Stomach (tissue), 9 donors: ENCODE data around the gene FMN1. TPM values are rescaled to one million over a fixed set of nuclear protein-coding genes. Genes with fewer than 3 reads are reported as not detected.

ENCODE experiments used
- DNase-seq, 2 donors: peaks; one replicate each; pipeline versions ENCODE4 v3.0.0 to v3.0.0-alpha.2; 2013 to 2019
- H3K27ac ChIP-seq, 5 donors: fragments of 200-600 bp in 4 of 5; sonication (generic) in 4 of 5; one replicate each; pipeline ENCODE4 v1.5.1; 2013 to 2019; ENCODE audit warnings: mild to moderate bottlenecking in 1 of 5, moderate library complexity in 1 of 5
- H3K27me3 ChIP-seq, 3 donors: fragments of 200-600 bp; sonication (generic); one replicate each; pipeline ENCODE4 v1.5.1; 2017 to 2019; ENCODE audit warnings: mixed run types in 1 of 3
- H3K36me3 ChIP-seq, 4 donors: fragments of 200-600 bp; sonication (generic); 1 replicate in 3 of 4; 2 replicates in 1 of 4; pipeline ENCODE4 v1.5.1; 2016 to 2019
- H3K4me1 ChIP-seq, 4 donors: fragments of 200-600 bp; sonication (generic); one replicate each; pipeline ENCODE4 v1.5.1; 2016 to 2019
- H3K4me3 ChIP-seq, 4 donors: fragments of 200-600 bp; sonication (generic) in 3 of 4; one replicate each; pipeline ENCODE4 v1.5.1; 2016 to 2019; ENCODE audit warnings: mild to moderate bottlenecking in 1 of 4
- H3K9me3 ChIP-seq, 4 donors: fragments of 200-600 bp; sonication (generic); one replicate each; pipeline ENCODE4 v1.5.1; 2016 to 2019
- EP300 ChIP-seq: sonication (generic); formaldehyde crosslinking; IDR thresholded peaks from one replicate; pipeline ENCODE4 v1.6.1; 2017; ENCODE audit warnings: antibody characterized with exemption
- POLR2A ChIP-seq, 4 donors: fragments of 450-650 bp; IDR thresholded peaks; one replicate each; pipeline ENCODE4 v1.6.1; 2016; ENCODE audit warnings: antibody characterized with exemption in 4 of 4, control low read depth in 2 of 4, mild to moderate bottlenecking in 1 of 4, moderate library complexity in 1 of 4
- POLR2AphosphoS5 ChIP-seq, 3 donors: sonication (generic); formaldehyde crosslinking; IDR thresholded peaks; one replicate each; pipeline ENCODE4 v1.6.1; 2016; ENCODE audit warnings: antibody characterized with exemption in 3 of 3
- WGBS, 5 donors: extraction: QIAGEN DNeasy Blood & Tissue Kit in 3 of 5; methylation state at CpG; one replicate each; pipeline versions ENCODE4 v1.1.5 to v1.1.7; 2013 to 2018; 5-methylcytosine and 5-hydroxymethylcytosine counted together
- intact Hi-C: fragments of 100-400 bp; cut with DNase I; formaldehyde crosslinking; loops from one replicate; pipeline ENCODE4 v1.15.1; 2023; ENCODE audit warnings: low total_unique reads
- polyA plus RNA-seq, 3 donors: library from polyadenylated mRNA; stranded (reverse); fragments of 200-250 nt; gene quantifications; one replicate each; pipeline ENCODE4 v1.2.3, GENCODE V29; 2013
- total RNA-seq, 5 donors: library from RNA; depleted of rRNA; stranded (reverse); fragments of >200 nt; gene quantifications; one replicate each; pipeline versions ENCODE4 v1.1.0 to v1.2.3, GENCODE V29; 2014 to 2016
- TF ChIP-seq, protein P1 (sequence below), 7 experiments: fragments of 450-650 bp in 4 of 7; fragments of 200-600 bp in 3 of 7; sonication (generic) in 3 of 7; IDR thresholded peaks; one replicate each; pipeline ENCODE4 v1.5.1; 2016 to 2019; ENCODE audit warnings: antibody characterized with exemption in 7 of 7, control low read depth in 2 of 7, mild to moderate bottlenecking in 1 of 7
- donor health status: healthy with polysubstance abuse.
- donor health status: Bipolar disorder and iron deficiency.
- donor health status: healthy.

Gene FMN1
- total and polyA plus RNA-seq, 8 donors, result 0.40 to 58.0 (median 22.9) TPM

DNA sequence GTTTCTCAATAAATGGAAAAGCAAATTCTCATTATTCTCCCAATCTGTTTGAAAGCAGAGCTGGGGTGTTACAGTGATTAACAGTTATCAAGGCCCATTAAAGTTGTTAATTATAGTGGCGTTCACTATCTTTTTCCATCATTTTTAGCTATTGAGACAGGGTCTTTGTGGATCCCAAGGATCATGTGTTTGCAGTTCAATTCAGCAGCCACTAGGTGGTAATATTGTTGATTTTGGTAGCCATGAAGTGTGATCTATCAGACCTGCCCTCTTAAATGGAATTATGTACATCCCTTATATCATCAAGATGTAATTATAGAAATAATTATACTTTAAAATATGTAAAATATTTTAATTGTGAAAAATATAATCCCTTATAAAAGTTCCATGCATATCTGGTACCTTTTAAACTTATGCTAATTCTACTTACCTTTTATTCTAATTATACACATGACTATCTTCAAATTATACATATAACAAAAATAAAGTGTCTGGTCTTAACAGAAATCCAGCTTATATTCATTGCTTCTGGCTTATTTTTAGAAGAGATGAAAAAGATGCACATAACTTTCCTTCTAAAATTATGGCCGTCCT, 350.3 kb downstream of the FMN1 start:
- TF ChIP-seq POLR2AphosphoS5 (IDR thresholded peaks at IDR 0.05), result no peak
- TF ChIP-seq, protein P1, sequence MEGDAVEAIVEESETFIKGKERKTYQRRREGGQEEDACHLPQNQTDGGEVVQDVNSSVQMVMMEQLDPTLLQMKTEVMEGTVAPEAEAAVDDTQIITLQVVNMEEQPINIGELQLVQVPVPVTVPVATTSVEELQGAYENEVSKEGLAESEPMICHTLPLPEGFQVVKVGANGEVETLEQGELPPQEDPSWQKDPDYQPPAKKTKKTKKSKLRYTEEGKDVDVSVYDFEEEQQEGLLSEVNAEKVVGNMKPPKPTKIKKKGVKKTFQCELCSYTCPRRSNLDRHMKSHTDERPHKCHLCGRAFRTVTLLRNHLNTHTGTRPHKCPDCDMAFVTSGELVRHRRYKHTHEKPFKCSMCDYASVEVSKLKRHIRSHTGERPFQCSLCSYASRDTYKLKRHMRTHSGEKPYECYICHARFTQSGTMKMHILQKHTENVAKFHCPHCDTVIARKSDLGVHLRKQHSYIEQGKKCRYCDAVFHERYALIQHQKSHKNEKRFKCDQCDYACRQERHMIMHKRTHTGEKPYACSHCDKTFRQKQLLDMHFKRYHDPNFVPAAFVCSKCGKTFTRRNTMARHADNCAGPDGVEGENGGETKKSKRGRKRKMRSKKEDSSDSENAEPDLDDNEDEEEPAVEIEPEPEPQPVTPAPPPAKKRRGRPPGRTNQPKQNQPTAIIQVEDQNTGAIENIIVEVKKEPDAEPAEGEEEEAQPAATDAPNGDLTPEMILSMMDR (IDR thresholded peaks at IDR 0.05), result peak in 4 of 7 experiments; percentile 24 to 61 (median 52)
- no peak overlapping the region for H3K27ac ChIP-seq
- no peak overlapping the region for H3K4me3 ChIP-seq
- H3K4me1 ChIP-seq, result no peaks in the 10 kb centered on the region
- intact Hi-C loops, result loop anchor here (10.0 kb wide), 1 partner anchor 151 kb away; no protein-coding TSS in a partner anchor
- H3K36me3 ChIP-seq, result no peaks in the 10 kb centered on the region
- 71 to 85% (median 77%) methylated on average over 2 of the region's 2 CpGs for WGBS, 5 donors
- H3K27me3 ChIP-seq, result no peaks in the 10 kb centered on the region
- no peak for DNase-seq
- no peaks in the 10 kb centered on the region for H3K9me3 ChIP-seq

GRCh38 chr15:32843219-32843815, 351.2 kb downstream of the FMN1 start:
- Histone ChIP-seq H3K36me3 (no peaks in the 10 kb centered on the region), H3K4me3 (no peak overlapping the region), H3K9me3 (no peaks in the 10 kb centered on the region), H3K27ac (no peak overlapping the region), H3K27me3 (no peaks in the 10 kb centered on the region), H3K4me1 (peaks cover 0 to 7% (median 0%) of the 10 kb centered on the region in 4 donors)
- intact Hi-C loops, result loop anchor here (10.0 kb wide), 1 partner anchor 151 kb away; no protein-coding TSS in a partner anchor
- WGBS, 5 donors, result 64 to 84% (median 69%) methylated on average over 6 of the region's 6 CpGs
- peak in 1 of 2 donors; percentile 27 for DNase-seq
- TF ChIP-seq, protein P1 (IDR thresholded peaks at IDR 0.05), result no peak
- TF ChIP-seq POLR2A (IDR thresholded peaks at IDR 0.05), result no peak
- no peak for TF ChIP-seq POLR2AphosphoS5 (IDR thresholded peaks at IDR 0.05)
- no peak for TF ChIP-seq EP300

DNA sequence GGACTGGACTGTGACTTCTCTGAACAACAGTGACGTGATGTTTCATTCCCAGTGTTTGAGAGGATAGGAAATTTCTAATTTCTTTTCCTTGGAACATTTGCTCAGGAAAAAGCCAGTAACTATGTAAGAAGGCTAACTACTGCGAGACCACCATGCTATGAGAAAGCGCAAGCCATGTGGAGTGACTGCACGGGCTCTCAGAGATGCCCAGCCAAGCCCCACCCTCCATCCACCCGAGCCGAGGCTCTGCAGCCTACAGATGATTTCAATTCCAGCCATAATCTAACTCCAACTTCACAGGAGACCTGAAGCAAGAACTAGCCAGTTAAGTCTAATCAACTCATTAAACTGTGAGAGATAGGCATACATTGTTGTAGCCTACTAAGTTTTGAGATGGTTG, 352.4 kb downstream of the FMN1 start:
- H3K36me3 ChIP-seq, result no peaks in the 10 kb centered on the region
- H3K27me3 ChIP-seq, result no peaks in the 10 kb centered on the region
- intact Hi-C loops, result loop anchor here (10.0 kb wide), 1 partner anchor 153 kb away; no protein-coding TSS in a partner anchor
- H3K4me3 ChIP-seq, result no peak overlapping the region
- TF ChIP-seq POLR2AphosphoS5 (IDR thresholded peaks at IDR 0.05) (no peak), POLR2A (IDR thresholded peaks at IDR 0.05) (no peak), EP300 (no peak)
- TF ChIP-seq, protein P1 (IDR thresholded peaks at IDR 0.05), result no peak
- no peaks in the 10 kb centered on the region for H3K9me3 ChIP-seq
- H3K27ac ChIP-seq, result no peak overlapping the region
- 81 to 88% (median 86%) methylated on average over 6 of the region's 6 CpGs for whole genome bisulfite sequencing, 5 donors
- H3K4me1 ChIP-seq, result peaks cover 0 to 10% (median 0%) of the 10 kb centered on the region in 4 donors
- no peak for DNase-seq

- Histone ChIP-seq H3K36me3 (no peaks in the 10 kb centered on the region), H3K27me3 (no peaks in the 10 kb centered on the region), H3K27ac (peak overlapping the region in 1 of 5 donors; percentile 13), H3K9me3 (no peaks in the 10 kb centered on the region), H3K4me3 (no peak overlapping the region), H3K4me1 (peaks cover 0 to 10% (median 0%) of the 10 kb centered on the region in 4 donors)
- DNase-seq, result peak in 1 of 2 donors; percentile 41
- intact Hi-C loops, result loop anchor here (10.0 kb wide), 1 partner anchor 154 kb away; no protein-coding TSS in a partner anchor
- TF ChIP-seq, protein P1 (IDR thresholded peaks at IDR 0.05), result no peak
- TF ChIP-seq EP300, result no peak
- no peak for TF ChIP-seq POLR2AphosphoS5 (IDR thresholded peaks at IDR 0.05)
- no peak for TF ChIP-seq POLR2A (IDR thresholded peaks at IDR 0.05)
- WGBS, 5 donors, result 40 to 58% (median 51%) methylated on average over 6 of the region's 6 CpGs
These were observed 353.8 kb downstream of the FMN1 start for GRCh38 chr15:32840507-32841245.
